RPMI8226 (cell line): ENCODE data around the gene FJX1.
A peak's percentile ranks its signal among the peaks of the same experiment; 100 is the strongest.

ENCODE experiments used
- DNase-seq: peaks from one replicate; pipeline ENCODE4 v3.0.0-alpha.2; 2015

FJX1 gene

GRCh38 chr11:35617687-35618496 lies at the start of gene FJX1:
Gene FJX1 (plus strand): TSS chr11:35618460. CDS start chr11:35618637, 177 bp downstream.
- DNase-seq, result peak; percentile 59

GRCh38 chr11:35571696-35572095 lies 46.6 kb upstream of the FJX1 start:
- no peak for DNase-seq

GRCh38 chr11:35579557-35580396 lies 38.5 kb upstream of the FJX1 start:
- no peak for DNase-seq

- no peak for DNase-seq
These were observed 37.9 kb upstream of the FJX1 start for GRCh38 chr11:35580397-35580781.

GRCh38 chr11:35582033-35582432 lies 36.2 kb upstream of the FJX1 start:
- DNase-seq, result no peak

- DNase-seq, result no peak
These were observed 35.1 kb upstream of the FJX1 start for GRCh38 chr11:35583126-35583525.

GRCh38 chr11:35583843-35584242 lies 34.4 kb upstream of the FJX1 start:
- no peak for DNase-seq

GRCh38 chr11:35584321-35584720 lies 33.9 kb upstream of the FJX1 start:
- no peak for DNase-seq

GRCh38 chr11:35585416-35585815 lies 32.8 kb upstream of the FJX1 start:
- no peak for DNase-seq

- DNase-seq, result no peak
These were observed 32.0 kb upstream of the FJX1 start for GRCh38 chr11:35586222-35586621.

GRCh38 chr11:35587972-35588371 lies 30.3 kb upstream of the FJX1 start:
- no peak for DNase-seq

- no peak for DNase-seq
These were observed 29.6 kb upstream of the FJX1 start for GRCh38 chr11:35588627-35589026.

- DNase-seq, result no peak
These were observed 29.0 kb upstream of the FJX1 start for GRCh38 chr11:35589281-35589680.

GRCh38 chr11:35590412-35590811 lies 27.8 kb upstream of the FJX1 start:
- DNase-seq, result no peak

- DNase-seq, result no peak
These were observed 25.1 kb upstream of the FJX1 start for GRCh38 chr11:35593143-35593542.

- no peak for DNase-seq
These were observed 23.6 kb upstream of the FJX1 start for GRCh38 chr11:35594680-35595079.

- DNase-seq, result no peak
These were observed 19.8 kb upstream of the FJX1 start for GRCh38 chr11:35598254-35599125.

- no peak for DNase-seq
These were observed 17.9 kb upstream of the FJX1 start for GRCh38 chr11:35600331-35600838.

- no peak for DNase-seq
These were observed 16.0 kb upstream of the FJX1 start for GRCh38 chr11:35602160-35602793.

- DNase-seq, result no peak
These were observed 15.3 kb upstream of the FJX1 start for GRCh38 chr11:35602979-35603378.

- DNase-seq, result no peak
These were observed 12.6 kb upstream of the FJX1 start for GRCh38 chr11:35605706-35606105.

GRCh38 chr11:35606206-35606605 lies 12.1 kb upstream of the FJX1 start:
- no peak for DNase-seq
